ENCODE measurements around the gene ZNF143.
A peak's percentile ranks its signal among the peaks of the same experiment; 100 is the strongest.
"Not testable (repeated sequence)": the region's sequence is repeated elsewhere in the genome, so short reads cannot be mapped to it uniquely, and the experiment has no call there.

ZNF143 gene

GRCh38 chr11:9460322-9461062 lies at the start of gene ZNF143:
TSS of gene ZNF143 (plus strand) at chr11:9461012. CDS start at chr11:9471309, 10,297 bp downstream.
- DNase-seq (ENCODE audit: low read depth): peak; percentile 98

GRCh38 chr11:9428706-9429105 lies 32.1 kb upstream of the ZNF143 start:
- no peak for DNase-seq (ENCODE audit: low read depth)

- no peak for DNase-seq (ENCODE audit: low read depth)
These were observed 22.2 kb upstream of the ZNF143 start for GRCh38 chr11:9438611-9439010.

GRCh38 chr11:9446230-9446629 lies 14.6 kb upstream of the ZNF143 start:
- DNase-seq (ENCODE audit: low read depth): no peak

- no peak for DNase-seq (ENCODE audit: low read depth)
These were observed 12.0 kb upstream of the ZNF143 start for GRCh38 chr11:9448576-9449352.

- not testable (repeated sequence) for DNase-seq (ENCODE audit: low read depth)
These were observed 8.8 kb upstream of the ZNF143 start for GRCh38 chr11:9452023-9452422.

- DNase-seq (ENCODE audit: low read depth): no peak
These were observed 5.1 kb upstream of the ZNF143 start for GRCh38 chr11:9455722-9456121.

GRCh38 chr11:9459667-9460321 lies 1.0 kb upstream of the ZNF143 start:
- DNase-seq (ENCODE audit: low read depth): no peak

GRCh38 chr11:9461063-9461759 lies 399 bp downstream of the ZNF143 start:
- peak; percentile 47 for DNase-seq (ENCODE audit: low read depth)

GRCh38 chr11:9461760-9462134 lies 935 bp downstream of the ZNF143 start:
- no peak for DNase-seq (ENCODE audit: low read depth)

GRCh38 chr11:9462172-9462799 lies 1.5 kb downstream of the ZNF143 start:
- no peak for DNase-seq (ENCODE audit: low read depth)

- DNase-seq (ENCODE audit: low read depth): no peak
These were observed 2.2 kb downstream of the ZNF143 start for GRCh38 chr11:9462806-9463537.

- DNase-seq (ENCODE audit: low read depth): no peak
These were observed 10.0 kb downstream of the ZNF143 start for GRCh38 chr11:9470765-9471164.

GRCh38 chr11:9473408-9473807 lies 12.6 kb downstream of the ZNF143 start:
- no peak for DNase-seq (ENCODE audit: low read depth)

- no peak for DNase-seq (ENCODE audit: low read depth)
These were observed 19.1 kb downstream of the ZNF143 start for GRCh38 chr11:9479899-9480298.

- no peak for DNase-seq (ENCODE audit: low read depth)
These were observed 28.4 kb downstream of the ZNF143 start for GRCh38 chr11:9489080-9489765.

- DNase-seq (ENCODE audit: low read depth): no peak
These were observed 29.6 kb downstream of the ZNF143 start for GRCh38 chr11:9490376-9490775.

GRCh38 chr11:9493492-9493891 lies 32.7 kb downstream of the ZNF143 start:
- DNase-seq (ENCODE audit: low read depth): no peak

- no peak for DNase-seq (ENCODE audit: low read depth)
These were observed 33.5 kb downstream of the ZNF143 start for GRCh38 chr11:9494316-9494715.

GRCh38 chr11:9495803-9496514 lies 35.1 kb downstream of the ZNF143 start:
- no peak for DNase-seq (ENCODE audit: low read depth)

All from stimulated activated CD8-positive, alpha-beta memory T cell treated with anti-CD3 and anti-CD28 coated beads, Interleukin-15, amount 100 ng/mL, for 24 hours (primary cell).